VCaP (cell line): Measurements from ENCODE around the gene SELENBP1.

ENCODE experiments used
- H3K27ac ChIP-seq: fragments of 450-650 bp; 2 replicates; pipeline ENCODE4 v1.5.1; 2017
- CTCF ChIP-seq: fragments of 450-650 bp; conservative IDR thresholded peaks from 2 replicates; pipeline ENCODE4 v1.5.1; 2017; ENCODE audit warnings: mild to moderate bottlenecking, moderate library complexity

The SELENBP1 gene

GRCh38 chr1:151340870-151341754 lies 31.4 kb downstream of the SELENBP1 start:
- TF ChIP-seq CTCF: peak; percentile 88
- peak overlapping the region; percentile 24; the same call in 1 of the 2 replicates for H3K27ac ChIP-seq

GRCh38 chr1:151336556-151336955 lies 35.9 kb downstream of the SELENBP1 start:
- no peak overlapping the region for H3K27ac ChIP-seq
- TF ChIP-seq CTCF: no peak

GRCh38 chr1:151334822-151335221 lies 37.7 kb downstream of the SELENBP1 start:
- no peak overlapping the region for H3K27ac ChIP-seq
- TF ChIP-seq CTCF: no peak

DNA sequence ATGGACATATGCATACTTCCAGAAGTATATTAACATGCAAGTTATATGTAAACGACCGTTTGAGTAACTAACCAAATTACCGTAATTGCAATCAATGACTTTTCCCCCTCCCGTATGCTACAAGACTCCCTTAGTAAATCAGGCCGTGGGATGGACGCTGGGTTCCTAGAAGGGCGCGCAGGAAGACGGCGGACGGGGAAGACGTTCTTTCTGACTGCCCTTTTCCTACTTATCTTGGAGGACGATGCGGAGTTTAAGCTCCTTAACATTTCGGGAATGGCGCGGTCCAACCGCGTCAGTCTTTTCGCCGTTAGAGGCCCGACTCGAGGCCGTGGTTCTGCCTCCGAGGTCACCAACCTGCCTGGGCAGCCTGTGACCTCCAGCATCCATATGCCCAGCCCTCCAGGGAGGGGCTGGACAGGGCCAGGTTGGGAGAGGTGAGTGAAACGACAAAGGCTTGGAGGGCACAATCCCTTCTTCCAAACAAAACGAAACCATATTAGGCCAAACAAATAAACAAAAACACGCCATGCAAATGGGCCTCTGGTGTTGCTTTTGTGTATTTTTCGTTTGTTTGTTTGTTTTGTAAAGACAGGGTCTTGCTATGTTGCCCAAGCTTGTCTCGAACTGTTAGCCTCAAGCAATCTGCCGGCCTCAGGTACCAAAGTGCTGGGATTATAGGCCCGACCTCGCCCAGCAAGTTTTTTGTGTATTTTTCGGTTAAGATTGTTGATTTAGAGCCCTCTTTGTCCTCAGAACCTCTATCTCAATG lies 44.4 kb downstream of the SELENBP1 start:
- no peak for TF ChIP-seq CTCF
- H3K27ac ChIP-seq: peak overlapping the region; percentile 98

GRCh38 chr1:151327223-151327902 lies 45.1 kb downstream of the SELENBP1 start, which contains the start of gene PI4KB:
TSS of gene PI4KB (minus strand) at chr1:151327416. CDS start at chr1:151316481, 10,935 bp downstream.
- peak within 1 kb of the TSS; percentile 98 for H3K27ac ChIP-seq
- TF ChIP-seq CTCF: no peak

DNA sequence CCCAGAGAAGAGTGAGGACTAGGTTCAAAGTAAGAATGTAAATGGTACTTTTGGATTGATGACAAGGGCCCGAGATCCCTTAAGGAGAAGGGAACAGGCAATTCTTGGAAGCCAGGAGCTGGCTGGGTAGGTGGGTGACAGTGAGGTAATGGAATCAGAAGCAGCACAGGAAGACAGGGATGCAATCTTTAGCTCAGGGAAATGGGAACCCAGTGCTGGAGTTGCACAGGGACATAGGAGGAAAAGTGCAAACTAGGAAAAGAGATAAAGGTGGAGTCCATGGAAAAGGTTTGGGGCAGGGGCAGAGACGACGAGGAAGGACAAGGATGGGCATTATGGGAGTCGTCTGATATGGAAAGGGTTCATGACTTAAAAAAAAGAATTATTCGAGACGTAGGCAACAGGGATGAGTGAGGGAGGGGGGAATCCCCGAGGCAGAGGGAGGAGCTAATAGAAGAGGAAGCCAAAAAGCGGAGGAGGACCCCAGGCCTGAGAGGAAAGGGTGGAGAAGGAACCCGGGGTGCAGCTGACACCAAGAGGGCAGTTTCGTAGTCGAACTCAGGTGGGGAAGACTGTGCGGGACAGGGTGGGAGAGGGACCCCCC lies 45.8 kb downstream of the SELENBP1 start:
- peak overlapping the region; percentile 98 for H3K27ac ChIP-seq
- no peak for TF ChIP-seq CTCF
